SK-N-MC (cell line): ENCODE results near the gene DNAI1.

Experiments used
- EZH2 ChIP-seq: fragments of 200-600 bp; sonication (generic); IDR thresholded peaks from one replicate; pipeline ENCODE4 v1.6.1; 2017; ENCODE audit warnings: antibody characterized with exemption
- FOXP2 ChIP-seq: optimal IDR thresholded peaks from 2 replicates; pipeline ENCODE3; 2011; ENCODE audit warnings: mild to moderate bottlenecking, moderate library complexity; ENCODE audit not compliant: insufficient read depth; ENCODE audit errors: extremely low read length, control extremely low read depth
- POLR2AphosphoS5 ChIP-seq: IDR thresholded peaks from 2 replicates; pipeline ENCODE4 v1.6.1; 2012; ENCODE audit warnings: mild to moderate bottlenecking, low read depth, low read length, borderline replicate concordance

- TF ChIP-seq POLR2AphosphoS5 (no peak), EZH2 (no peak), FOXP2 (no peak)
These were observed 31.8 kb downstream of the DNAI1 start for GRCh38 chr9:34490360-34490759.
